ENCODE results near the gene COG8. TPM values are rescaled to one million over a fixed set of nuclear protein-coding genes. Genes with fewer than 3 reads are reported as not detected.

COG8 gene
- total RNA-seq, 1 donor from 2014 or later, result 46.2 TPM

GRCh38 chr16:69286941-69287713, 52.2 kb downstream of the COG8 start:
- DNase-seq (ENCODE audit: extremely low spot score in 2 of 2), result no peak
- peak in 2 of 3 experiments; percentile 39 to 72 for TF ChIP-seq CTCF (IDR thresholded peaks at IDR 0.05)
- TF ChIP-seq POLR2A (IDR thresholded peaks at IDR 0.05), result no peak
- peak in 1 of 2 donors; percentile 25 for TF ChIP-seq POLR2AphosphoS5 (IDR thresholded peaks at IDR 0.05; ENCODE audit: insufficient read depth in 1 of 2, low read depth in 1 of 2)
- no peaks in the 10 kb centered on the region for H3K27me3 ChIP-seq
- intact Hi-C loops (cut with DNase I), result loop anchor here (5.0 to 10.0 kb wide), 2 partner anchors 102 to 135 kb away; partner anchors contain the start of gene SNTB2
- no peaks in the 10 kb centered on the region for H3K9me3 ChIP-seq
- peak overlapping the region; percentile 45 for H3K27ac ChIP-seq
- peaks cover 0 to 19% of the 10 kb centered on the region in 2 donors for H3K36me3 ChIP-seq
- H3K4me3 ChIP-seq, result no peak overlapping the region
- no peaks in the 10 kb centered on the region for H3K4me1 ChIP-seq

- H3K27me3 ChIP-seq, result no peaks in the 10 kb centered on the region
- no peak overlapping the region for H3K4me3 ChIP-seq
- no peak for DNase-seq (ENCODE audit: extremely low spot score in 2 of 2)
- TF ChIP-seq POLR2AphosphoS5 (IDR thresholded peaks at IDR 0.05; ENCODE audit: insufficient read depth in 1 of 2, low read depth in 1 of 2), result no peak
- TF ChIP-seq POLR2A (IDR thresholded peaks at IDR 0.05), result no peak
- TF ChIP-seq CTCF (IDR thresholded peaks at IDR 0.05), result no peak
- no peaks in the 10 kb centered on the region for H3K4me1 ChIP-seq
- H3K36me3 ChIP-seq, result peaks cover 0 to 19% of the 10 kb centered on the region in 2 donors
- no peaks in the 10 kb centered on the region for H3K9me3 ChIP-seq
- intact Hi-C loops (cut with DNase I), result loop anchor here (5.0 to 10.0 kb wide), 2 partner anchors 100 to 133 kb away; partner anchors contain the start of gene SNTB2
- H3K27ac ChIP-seq, result no peak overlapping the region
Measured at GRCh38 chr16:69285240-69285639, 54.1 kb downstream of the COG8 start.

GRCh38 chr16:69283851-69284250, 55.5 kb downstream of the COG8 start:
- intact Hi-C loops (cut with DNase I), result loop anchor here (10.0 kb wide), 1 partner anchor 99 kb away; the partner anchor contains the start of gene SNTB2
- no peak for DNase-seq (ENCODE audit: extremely low spot score in 2 of 2)

GRCh38 chr16:69277413-69277812, 62.0 kb downstream of the COG8 start:
- no peaks in the 10 kb centered on the region for H3K27me3 ChIP-seq
- no peak for DNase-seq (ENCODE audit: extremely low spot score in 2 of 2)
- peak overlapping the region; percentile 36 for H3K27ac ChIP-seq
- H3K36me3 ChIP-seq, result no peaks in the 10 kb centered on the region
- H3K4me3 ChIP-seq, result no peak overlapping the region
- no peaks in the 10 kb centered on the region for H3K9me3 ChIP-seq
- TF ChIP-seq CTCF (IDR thresholded peaks at IDR 0.05), result no peak
- TF ChIP-seq POLR2A (IDR thresholded peaks at IDR 0.05), result no peak
- no peak for TF ChIP-seq POLR2AphosphoS5 (IDR thresholded peaks at IDR 0.05; ENCODE audit: insufficient read depth in 1 of 2, low read depth in 1 of 2)
- peaks cover 34% of the 10 kb centered on the region for H3K4me1 ChIP-seq
- intact Hi-C loops (cut with DNase I), result no loop called here

More at GRCh38 chr16:69283851-69284250, 55.5 kb downstream of the COG8 start:
- no peaks in the 10 kb centered on the region for H3K9me3 ChIP-seq
- H3K27ac ChIP-seq, result no peak overlapping the region
- H3K36me3 ChIP-seq, result peaks cover 0 to 19% of the 10 kb centered on the region in 2 donors
- TF ChIP-seq POLR2A (IDR thresholded peaks at IDR 0.05), result no peak
- TF ChIP-seq CTCF (IDR thresholded peaks at IDR 0.05), result no peak
- no peak for TF ChIP-seq POLR2AphosphoS5 (IDR thresholded peaks at IDR 0.05; ENCODE audit: insufficient read depth in 1 of 2, low read depth in 1 of 2)
- no peaks in the 10 kb centered on the region for H3K4me1 ChIP-seq
- H3K27me3 ChIP-seq, result no peaks in the 10 kb centered on the region
- H3K4me3 ChIP-seq, result no peak overlapping the region

Other genes with a start within 250 kb of the COG8 start
- 25.8 TPM for gene HAS3, start 233.9 kb downstream of the COG8 start, total RNA-seq
- gene CHTF8, start 207.0 kb downstream of the COG8 start, total RNA-seq, result 59.4 TPM
- 34.9 TPM for gene UTP4, start 206.9 kb downstream of the COG8 start, total RNA-seq
- gene SNTB2, start 152.4 kb downstream of the COG8 start, total RNA-seq, result 50.8 TPM
- gene VPS4A, start 28.2 kb downstream of the COG8 start, total RNA-seq, result 27.7 TPM
- 44.9 TPM for gene PDF, start 9.0 kb downstream of the COG8 start, total RNA-seq
- gene NIP7, start 208 bp upstream of the COG8 start, total RNA-seq, result 15.2 TPM
- not detected for gene TMED6, start 12.2 kb upstream of the COG8 start, total RNA-seq
- 27.7 TPM for gene TERF2, start 46.4 kb upstream of the COG8 start, total RNA-seq
- gene CYB5B, start 85.1 kb upstream of the COG8 start, total RNA-seq, result 37.6 TPM
- gene NFAT5, start 226.4 kb upstream of the COG8 start, total RNA-seq, result 63.8 TPM

Measured in vagina (tissue), 2 donors.